Stimulated activated memory B cell treated with anti-CD40 and anti-IgM and Interleukin-4, amounts not matched to agents 10 μg/mL and 1 μg/mL and 100 μg/mL, for 72 hours (primary cell): ENCODE data around the gene PCDHGC4.
A peak's percentile ranks its signal among the peaks of the same experiment; 100 is the strongest.

ENCODE experiments used
- ATAC-seq: fragments of 150-1000 bp; cut with Tn5 transposase; 2 replicates; pipeline ENCODE4 v1.10.0; 2021
- H3K27ac Mint-ChIP-seq: one replicate; pipeline ENCODE4 v1.8.0; 2022; ENCODE audit warnings: mild to moderate bottlenecking, mixed read lengths
- H3K27me3 Mint-ChIP-seq: one replicate; pipeline ENCODE4 v1.8.0; 2022; ENCODE audit warnings: mixed read lengths
- H3K36me3 Mint-ChIP-seq: one replicate; pipeline ENCODE4 v1.8.0; 2022; ENCODE audit warnings: mixed read lengths
- H3K4me1 Mint-ChIP-seq: one replicate; pipeline ENCODE4 v1.8.0; 2022; ENCODE audit warnings: mixed read lengths
- H3K4me3 Mint-ChIP-seq: one replicate; pipeline ENCODE4 v1.8.0; 2022; ENCODE audit warnings: mild to moderate bottlenecking, moderate library complexity, mixed read lengths
- H3K9me3 Mint-ChIP-seq: one replicate; pipeline ENCODE4 v1.8.0; 2022; ENCODE audit warnings: mixed read lengths

Gene PCDHGC4

GRCh38 chr5:141527426-141527825, 42.6 kb downstream of the PCDHGC4 start:
- Mint-ChIP-seq H3K4me3 (no peak overlapping the region), H3K4me1 (peaks cover 23% of the 10 kb centered on the region), H3K9me3 (no peaks in the 10 kb centered on the region), H3K27ac (no peak overlapping the region), H3K36me3 (peaks cover 56% of the 10 kb centered on the region), H3K27me3 (no peaks in the 10 kb centered on the region)
- no peak for ATAC-seq

DNA sequence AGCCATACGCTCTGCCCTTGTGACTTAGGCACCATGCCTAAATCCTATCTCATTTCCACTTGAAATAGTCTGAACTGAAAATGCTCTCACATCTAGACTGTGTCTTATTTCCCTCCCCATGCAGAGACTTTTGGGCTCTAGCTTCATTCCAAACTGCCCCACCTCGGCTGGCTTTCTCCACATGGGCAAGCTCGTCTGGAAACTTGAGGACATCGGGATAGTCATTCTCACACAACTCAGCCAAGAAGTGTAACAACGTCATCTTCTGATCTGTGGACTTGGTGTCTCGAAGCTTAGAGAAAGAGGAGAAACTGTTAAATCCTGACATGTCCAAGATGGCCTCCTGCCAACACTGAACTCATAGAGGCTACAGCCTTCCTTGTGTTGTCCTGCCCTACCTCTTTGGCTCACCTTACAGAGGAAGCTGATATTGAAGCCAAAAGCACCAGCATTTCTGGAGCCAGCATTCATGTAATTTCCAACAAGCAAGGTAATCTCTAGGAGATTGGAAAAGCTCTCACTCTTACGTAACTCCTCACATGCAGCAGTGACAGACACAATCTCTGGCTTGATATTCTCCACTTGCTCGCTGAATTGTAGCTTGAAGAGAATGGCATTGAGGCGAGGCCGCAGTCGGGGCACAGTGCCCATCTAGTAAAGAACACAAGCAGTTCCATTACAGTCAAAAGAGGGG, 43.6 kb downstream of the PCDHGC4 start:
- Mint-ChIP-seq H3K36me3 (peaks cover 50% of the 10 kb centered on the region), H3K9me3 (no peaks in the 10 kb centered on the region), H3K27ac (no peak overlapping the region), H3K27me3 (no peaks in the 10 kb centered on the region), H3K4me1 (peaks cover 20% of the 10 kb centered on the region), H3K4me3 (no peak overlapping the region)
- ATAC-seq: no peak

GRCh38 chr5:141529002-141529401, 44.2 kb downstream of the PCDHGC4 start:
- no peaks in the 10 kb centered on the region for H3K9me3 Mint-ChIP-seq
- H3K4me1 Mint-ChIP-seq: peaks cover 20% of the 10 kb centered on the region
- ATAC-seq: peak; percentile 76
- no peak overlapping the region for H3K27ac Mint-ChIP-seq
- no peaks in the 10 kb centered on the region for H3K27me3 Mint-ChIP-seq
- H3K4me3 Mint-ChIP-seq: no peak overlapping the region
- H3K36me3 Mint-ChIP-seq: peaks cover 49% of the 10 kb centered on the region

DNA sequence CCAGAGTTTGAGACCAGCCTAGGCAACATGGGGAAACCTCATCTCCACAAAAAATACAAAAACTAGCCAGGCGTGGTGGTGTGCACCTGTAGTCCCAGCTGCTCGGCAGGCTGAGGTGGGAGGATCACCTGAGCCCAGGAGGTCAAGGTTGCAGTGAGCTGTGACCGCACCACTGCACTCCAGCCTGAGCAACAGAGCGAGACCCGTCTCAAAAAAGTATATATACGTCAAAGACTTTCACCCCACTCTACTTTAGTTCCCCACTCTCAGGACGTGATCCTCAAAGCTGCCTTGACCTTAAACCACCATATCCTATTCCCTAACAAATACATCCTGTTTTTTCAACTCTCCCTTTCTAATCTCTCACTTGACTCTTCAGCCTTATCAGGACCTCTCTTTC, 45.0 kb downstream of the PCDHGC4 start:
- Mint-ChIP-seq H3K4me3 (no peak overlapping the region), H3K9me3 (no peaks in the 10 kb centered on the region), H3K27me3 (no peaks in the 10 kb centered on the region), H3K36me3 (peaks cover 51% of the 10 kb centered on the region), H3K4me1 (peaks cover 13% of the 10 kb centered on the region), H3K27ac (no peak overlapping the region)
- ATAC-seq: peak; percentile 62

DNA sequence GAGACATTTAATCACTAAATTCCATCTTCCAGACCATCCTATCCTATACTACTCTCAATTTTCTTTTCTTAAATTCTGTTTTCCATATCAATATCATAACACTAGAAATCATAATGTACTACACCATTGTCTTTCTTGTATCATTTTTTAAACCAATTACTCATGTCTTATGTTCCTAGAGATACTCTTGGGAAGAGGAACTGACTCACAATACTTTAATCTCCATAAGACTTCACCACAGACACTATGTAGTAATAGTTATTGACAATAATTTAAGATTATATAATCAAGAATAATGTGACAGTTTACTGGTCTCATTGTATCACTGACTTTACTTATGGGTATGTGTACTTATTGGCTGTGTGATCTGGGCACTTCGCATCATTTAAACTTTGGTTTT, 47.9 kb downstream of the PCDHGC4 start:
- no peak for ATAC-seq
- Mint-ChIP-seq H3K27ac (no peak overlapping the region), H3K9me3 (no peaks in the 10 kb centered on the region), H3K27me3 (no peaks in the 10 kb centered on the region), H3K36me3 (peaks cover 43% of the 10 kb centered on the region), H3K4me1 (no peaks in the 10 kb centered on the region), H3K4me3 (no peak overlapping the region)

DNA sequence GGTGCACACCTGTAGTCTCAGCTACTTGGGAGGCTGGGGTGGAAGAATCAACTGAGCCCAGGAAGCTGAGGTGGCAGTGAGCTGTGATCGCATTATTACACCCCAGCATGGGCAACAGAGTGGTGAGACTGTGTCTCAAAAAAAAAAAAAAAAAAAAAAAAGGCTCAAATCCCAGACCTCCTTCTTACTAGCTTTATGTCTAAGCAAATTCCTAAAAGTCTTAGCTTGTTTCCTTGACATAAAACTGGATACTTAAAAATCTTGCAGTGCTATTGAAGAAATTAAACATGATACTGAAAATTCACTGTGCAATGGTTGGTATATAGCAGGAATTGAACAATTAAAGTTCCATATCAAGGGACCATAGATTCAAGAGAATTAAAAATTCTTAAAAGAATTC, 49.1 kb downstream of the PCDHGC4 start:
- Mint-ChIP-seq H3K36me3 (peaks cover 31% of the 10 kb centered on the region), H3K27ac (no peak overlapping the region)

GRCh38 chr5:141534492-141535213, 49.8 kb downstream of the PCDHGC4 start:
- H3K36me3 Mint-ChIP-seq: peaks cover 35% of the 10 kb centered on the region
- H3K4me1 Mint-ChIP-seq: no peaks in the 10 kb centered on the region
- no peaks in the 10 kb centered on the region for H3K9me3 Mint-ChIP-seq
- H3K27ac Mint-ChIP-seq: peak overlapping the region; percentile 13
- no peak overlapping the region for H3K4me3 Mint-ChIP-seq
- ATAC-seq: no peak
- no peaks in the 10 kb centered on the region for H3K27me3 Mint-ChIP-seq

More for the DNA sequence above, 49.1 kb downstream of the PCDHGC4 start:
- no peak for ATAC-seq
- no peak overlapping the region for H3K4me3 Mint-ChIP-seq
- H3K4me1 Mint-ChIP-seq: no peaks in the 10 kb centered on the region
- H3K27me3 Mint-ChIP-seq: no peaks in the 10 kb centered on the region
- H3K9me3 Mint-ChIP-seq: no peaks in the 10 kb centered on the region
